Karpas-422 (cell line): ENCODE measurements around the gene DSE. TPM values are rescaled to one million over a fixed set of nuclear protein-coding genes. Genes with fewer than 3 reads are reported as not detected.

Experiments used
- DNase-seq: peaks from one replicate; pipeline ENCODE4 v3.0.0-alpha.2; 2015
- H2AFZ ChIP-seq: fragments of 200-600 bp; sonication (generic); 2 replicates; pipeline ENCODE4 v1.6.1; 2014; ENCODE audit warnings: antibody characterized with exemption, low read length, mixed read lengths
- H3K27ac ChIP-seq: fragments of 200-600 bp; sonication (generic); 2 replicates; pipeline ENCODE4 v1.5.1; 2014; ENCODE audit warnings: mild to moderate bottlenecking, low read length, moderate library complexity
- H3K27me3 ChIP-seq: fragments of 200-600 bp; sonication (generic); 2 replicates; pipeline ENCODE4 v1.6.1; 2014; ENCODE audit warnings: low read length, mixed read lengths
- H3K36me3 ChIP-seq: fragments of 200-600 bp; sonication (generic); 2 replicates; pipeline ENCODE4 v1.6.1; 2014; ENCODE audit warnings: low read length, mixed read lengths; ENCODE audit not compliant: insufficient read depth
- H3K4me1 ChIP-seq: fragments of 200-600 bp; sonication (generic); 2 replicates; pipeline ENCODE4 v1.6.1; 2014; ENCODE audit warnings: mild to moderate bottlenecking, low read length, mixed read lengths
- H3K4me2 ChIP-seq: fragments of 200-600 bp; sonication (generic); 2 replicates; pipeline ENCODE4 v1.6.1; 2014; ENCODE audit warnings: low read length, low read depth, mild to moderate bottlenecking; ENCODE audit not compliant: poor library complexity, severe bottlenecking
- H3K4me3 ChIP-seq: fragments of 200-600 bp; sonication (generic); 2 replicates; pipeline ENCODE4 v1.5.1; 2014; ENCODE audit warnings: mild to moderate bottlenecking, antibody characterized with exemption, low read length, mixed read lengths
- H3K79me2 ChIP-seq: fragments of 200-600 bp; sonication (generic); 2 replicates; pipeline ENCODE4 v1.6.1; 2014; ENCODE audit warnings: mild to moderate bottlenecking, low read length, mixed read lengths
- H3K9ac ChIP-seq: fragments of 200-600 bp; sonication (generic); 2 replicates; pipeline ENCODE4 v1.6.0; 2014; ENCODE audit warnings: low read length
- H3K9me2 ChIP-seq: fragments of 200-600 bp; sonication (generic), shearing (Covaris generic); replicated peaks from 2 replicates; pipeline ENCODE4 v1.6.0; 2014; ENCODE audit warnings: mild to moderate bottlenecking, low read length, moderate library complexity; ENCODE audit not compliant: insufficient read depth
- H3K9me3 ChIP-seq: fragments of 300-700, 200-600 bp; sonication (generic); 2 replicates; pipeline ENCODE4 v1.6.1; 2014; ENCODE audit warnings: low read length, mixed read lengths
- H4K20me1 ChIP-seq: fragments of 200-600 bp; sonication (generic); 2 replicates; pipeline ENCODE4 v1.6.1; 2014; ENCODE audit warnings: mild to moderate bottlenecking, antibody characterized with exemption, low read length, low read depth; ENCODE audit not compliant: insufficient read depth
- total RNA-seq: library from RNA; depleted of rRNA; stranded (reverse); fragments of >200 nt; shearing (Covaris generic); gene quantifications from 2 replicates; pipeline ENCODE4 v1.2.3, GENCODE V29; 2014; ENCODE audit warnings: low replicate concordance

The DSE gene
- total RNA-seq, 1 experiment from 2014 or later: 7.5 TPM

- H3K4me2 ChIP-seq: no peak overlapping the region
- no peaks in the 10 kb centered on the region for H4K20me1 ChIP-seq
- no peak overlapping the region for H3K4me3 ChIP-seq
- no peaks in the 10 kb centered on the region for H3K9me3 ChIP-seq
- H3K27me3 ChIP-seq: no peaks in the 10 kb centered on the region
- no peak for DNase-seq
- no peaks in the 10 kb centered on the region for H3K9me2 ChIP-seq
- no peaks in the 10 kb centered on the region for H3K36me3 ChIP-seq
- no peak overlapping the region for H3K9ac ChIP-seq
- no peak overlapping the region for H3K27ac ChIP-seq
- peaks cover 2% of the 10 kb centered on the region for H3K4me1 ChIP-seq
- no peaks in the 10 kb centered on the region for H3K79me2 ChIP-seq
- no peak overlapping the region for H2AFZ ChIP-seq
These were observed 40.5 kb downstream of the DSE start for GRCh38 chr6:116411284-116411623.

- Histone ChIP-seq H3K79me2 (no peaks in the 10 kb centered on the region), H3K4me2 (no peak overlapping the region), H3K9me2 (no peaks in the 10 kb centered on the region), H2AFZ (no peak overlapping the region), H3K36me3 (no peaks in the 10 kb centered on the region), H3K27me3 (no peaks in the 10 kb centered on the region), H3K9me3 (no peaks in the 10 kb centered on the region), H3K9ac (no peak overlapping the region), H3K27ac (no peak overlapping the region), H3K4me1 (no peaks in the 10 kb centered on the region), H3K4me3 (no peak overlapping the region), H4K20me1 (no peaks in the 10 kb centered on the region)
- no peak for DNase-seq
These were observed 41.5 kb downstream of the DSE start for GRCh38 chr6:116412270-116412669.

- H3K27ac ChIP-seq: no peak overlapping the region
- H3K27me3 ChIP-seq: no peaks in the 10 kb centered on the region
- H3K4me1 ChIP-seq: no peaks in the 10 kb centered on the region
- no peak overlapping the region for H3K4me2 ChIP-seq
- no peak overlapping the region for H3K4me3 ChIP-seq
- H3K79me2 ChIP-seq: no peaks in the 10 kb centered on the region
- DNase-seq: no peak
- H3K9me2 ChIP-seq: no peaks in the 10 kb centered on the region
- H4K20me1 ChIP-seq: no peaks in the 10 kb centered on the region
- H3K9ac ChIP-seq: no peak overlapping the region
- H3K9me3 ChIP-seq: no peaks in the 10 kb centered on the region
- no peak overlapping the region for H2AFZ ChIP-seq
- H3K36me3 ChIP-seq: no peaks in the 10 kb centered on the region
These were observed 42.6 kb downstream of the DSE start for GRCh38 chr6:116413357-116413756.

GRCh38 chr6:116417661-116418060 lies 46.9 kb downstream of the DSE start:
- H3K79me2 ChIP-seq: no peaks in the 10 kb centered on the region
- no peak overlapping the region for H2AFZ ChIP-seq

GRCh38 chr6:116419069-116419786 lies 48.5 kb downstream of the DSE start:
- no peak overlapping the region for H3K4me2 ChIP-seq
- no peak overlapping the region for H3K4me3 ChIP-seq
- DNase-seq: no peak
- no peaks in the 10 kb centered on the region for H3K27me3 ChIP-seq
- no peaks in the 10 kb centered on the region for H3K36me3 ChIP-seq
- H3K4me1 ChIP-seq: no peaks in the 10 kb centered on the region
- no peak overlapping the region for H3K9ac ChIP-seq
- H3K9me3 ChIP-seq: no peaks in the 10 kb centered on the region
- no peak overlapping the region for H2AFZ ChIP-seq
- no peak overlapping the region for H3K27ac ChIP-seq
- no peaks in the 10 kb centered on the region for H4K20me1 ChIP-seq
- no peaks in the 10 kb centered on the region for H3K79me2 ChIP-seq
- H3K9me2 ChIP-seq: no peaks in the 10 kb centered on the region

More at GRCh38 chr6:116417661-116418060, 46.9 kb downstream of the DSE start:
- Histone ChIP-seq H3K27ac (no peak overlapping the region), H3K27me3 (no peaks in the 10 kb centered on the region), H4K20me1 (no peaks in the 10 kb centered on the region), H3K4me3 (no peak overlapping the region), H3K9ac (no peak overlapping the region), H3K9me3 (no peaks in the 10 kb centered on the region), H3K36me3 (no peaks in the 10 kb centered on the region), H3K4me1 (no peaks in the 10 kb centered on the region), H3K4me2 (no peak overlapping the region), H3K9me2 (no peaks in the 10 kb centered on the region)
- no peak for DNase-seq

- Histone ChIP-seq H3K4me3 (no peak overlapping the region), H3K4me2 (no peak overlapping the region), H3K27me3 (no peaks in the 10 kb centered on the region), H4K20me1 (no peaks in the 10 kb centered on the region), H3K9me2 (no peaks in the 10 kb centered on the region), H3K27ac (no peak overlapping the region), H3K79me2 (no peaks in the 10 kb centered on the region), H3K36me3 (no peaks in the 10 kb centered on the region), H3K9ac (no peak overlapping the region), H3K4me1 (no peaks in the 10 kb centered on the region), H2AFZ (no peak overlapping the region), H3K9me3 (no peaks in the 10 kb centered on the region)
- DNase-seq: no peak
These were observed 49.6 kb downstream of the DSE start for GRCh38 chr6:116420341-116420740.

GRCh38 chr6:116422238-116422637 lies 51.5 kb downstream of the DSE start:
- H3K27ac ChIP-seq: no peak overlapping the region
- no peak overlapping the region for H2AFZ ChIP-seq
- no peak overlapping the region for H3K4me2 ChIP-seq
- no peaks in the 10 kb centered on the region for H3K79me2 ChIP-seq
- no peak overlapping the region for H3K9ac ChIP-seq
- no peaks in the 10 kb centered on the region for H3K4me1 ChIP-seq
- H3K27me3 ChIP-seq: no peaks in the 10 kb centered on the region
- H4K20me1 ChIP-seq: no peaks in the 10 kb centered on the region
- no peaks in the 10 kb centered on the region for H3K9me3 ChIP-seq
- H3K9me2 ChIP-seq: no peaks in the 10 kb centered on the region
- H3K4me3 ChIP-seq: no peak overlapping the region
- no peak for DNase-seq
- no peaks in the 10 kb centered on the region for H3K36me3 ChIP-seq

- H3K9me2 ChIP-seq: no peaks in the 10 kb centered on the region
- H3K9ac ChIP-seq: no peak overlapping the region
- no peak overlapping the region for H3K27ac ChIP-seq
- H4K20me1 ChIP-seq: no peaks in the 10 kb centered on the region
- H3K4me1 ChIP-seq: no peaks in the 10 kb centered on the region
- no peak overlapping the region for H2AFZ ChIP-seq
- H3K4me3 ChIP-seq: no peak overlapping the region
- no peaks in the 10 kb centered on the region for H3K27me3 ChIP-seq
- no peaks in the 10 kb centered on the region for H3K36me3 ChIP-seq
- no peak for DNase-seq
- no peaks in the 10 kb centered on the region for H3K9me3 ChIP-seq
- no peak overlapping the region for H3K4me2 ChIP-seq
- H3K79me2 ChIP-seq: no peaks in the 10 kb centered on the region
These were observed 53.3 kb downstream of the DSE start for GRCh38 chr6:116424001-116424400.
